ENCODE data around the gene IGSF10. TPM values are rescaled to one million over a fixed set of nuclear protein-coding genes. Genes with fewer than 3 reads are reported as not detected.

Gene IGSF10
- total RNA-seq = under 0.01 and 0.06 TPM in 2 replicates

GRCh38 chr3:151460774-151461450, at the start of gene IGSF10:
Gene IGSF10, minus strand, starts transcription at chr3:151461061. Its CDS starts 2,352 bp downstream, at chr3:151458709.

Other genes starting within 250 kb of the IGSF10 start
- gene P2RY14, start 182.5 kb downstream of the IGSF10 start, total RNA-seq = not detected in 2 replicates
- 0.49 TPM in 1 of 2 replicates, not detected in the other for gene GPR87, start 144.2 kb downstream of the IGSF10 start, total RNA-seq
- gene P2RY13, start 131.5 kb downstream of the IGSF10 start, total RNA-seq = not detected in 2 replicates
- not detected in 2 replicates for gene P2RY12, start 76.3 kb downstream of the IGSF10 start, total RNA-seq